OCI-LY3 (cell line): ENCODE measurements around the gene KLB.

ENCODE experiments used
- EZH2phosphoT487 ChIP-seq: fragments of 200-600 bp; shearing (Covaris generic); IDR thresholded peaks from 2 replicates; pipeline ENCODE4 v1.6.1; 2018; ENCODE audit warnings: antibody characterized with exemption, mixed run types, low read depth
- TF ChIP-seq, protein P1 (sequence below): fragments of 200-600, 300-600 bp; sonication (generic); IDR thresholded peaks from 2 replicates; pipeline ENCODE4 v1.5.1; 2014; ENCODE audit warnings: antibody characterized with exemption, low read length, low read depth

- TF ChIP-seq, protein P1, sequence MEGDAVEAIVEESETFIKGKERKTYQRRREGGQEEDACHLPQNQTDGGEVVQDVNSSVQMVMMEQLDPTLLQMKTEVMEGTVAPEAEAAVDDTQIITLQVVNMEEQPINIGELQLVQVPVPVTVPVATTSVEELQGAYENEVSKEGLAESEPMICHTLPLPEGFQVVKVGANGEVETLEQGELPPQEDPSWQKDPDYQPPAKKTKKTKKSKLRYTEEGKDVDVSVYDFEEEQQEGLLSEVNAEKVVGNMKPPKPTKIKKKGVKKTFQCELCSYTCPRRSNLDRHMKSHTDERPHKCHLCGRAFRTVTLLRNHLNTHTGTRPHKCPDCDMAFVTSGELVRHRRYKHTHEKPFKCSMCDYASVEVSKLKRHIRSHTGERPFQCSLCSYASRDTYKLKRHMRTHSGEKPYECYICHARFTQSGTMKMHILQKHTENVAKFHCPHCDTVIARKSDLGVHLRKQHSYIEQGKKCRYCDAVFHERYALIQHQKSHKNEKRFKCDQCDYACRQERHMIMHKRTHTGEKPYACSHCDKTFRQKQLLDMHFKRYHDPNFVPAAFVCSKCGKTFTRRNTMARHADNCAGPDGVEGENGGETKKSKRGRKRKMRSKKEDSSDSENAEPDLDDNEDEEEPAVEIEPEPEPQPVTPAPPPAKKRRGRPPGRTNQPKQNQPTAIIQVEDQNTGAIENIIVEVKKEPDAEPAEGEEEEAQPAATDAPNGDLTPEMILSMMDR = peak; percentile 93
- TF ChIP-seq EZH2phosphoT487 = no peak
Observed at GRCh38 chr4:39469429-39470077, 62.8 kb downstream of the KLB start.
